ENCODE data around the gene WDR59. TPM values are rescaled to one million over a fixed set of nuclear protein-coding genes. Genes with fewer than 3 reads are reported as not detected.

WDR59 gene, protein sequence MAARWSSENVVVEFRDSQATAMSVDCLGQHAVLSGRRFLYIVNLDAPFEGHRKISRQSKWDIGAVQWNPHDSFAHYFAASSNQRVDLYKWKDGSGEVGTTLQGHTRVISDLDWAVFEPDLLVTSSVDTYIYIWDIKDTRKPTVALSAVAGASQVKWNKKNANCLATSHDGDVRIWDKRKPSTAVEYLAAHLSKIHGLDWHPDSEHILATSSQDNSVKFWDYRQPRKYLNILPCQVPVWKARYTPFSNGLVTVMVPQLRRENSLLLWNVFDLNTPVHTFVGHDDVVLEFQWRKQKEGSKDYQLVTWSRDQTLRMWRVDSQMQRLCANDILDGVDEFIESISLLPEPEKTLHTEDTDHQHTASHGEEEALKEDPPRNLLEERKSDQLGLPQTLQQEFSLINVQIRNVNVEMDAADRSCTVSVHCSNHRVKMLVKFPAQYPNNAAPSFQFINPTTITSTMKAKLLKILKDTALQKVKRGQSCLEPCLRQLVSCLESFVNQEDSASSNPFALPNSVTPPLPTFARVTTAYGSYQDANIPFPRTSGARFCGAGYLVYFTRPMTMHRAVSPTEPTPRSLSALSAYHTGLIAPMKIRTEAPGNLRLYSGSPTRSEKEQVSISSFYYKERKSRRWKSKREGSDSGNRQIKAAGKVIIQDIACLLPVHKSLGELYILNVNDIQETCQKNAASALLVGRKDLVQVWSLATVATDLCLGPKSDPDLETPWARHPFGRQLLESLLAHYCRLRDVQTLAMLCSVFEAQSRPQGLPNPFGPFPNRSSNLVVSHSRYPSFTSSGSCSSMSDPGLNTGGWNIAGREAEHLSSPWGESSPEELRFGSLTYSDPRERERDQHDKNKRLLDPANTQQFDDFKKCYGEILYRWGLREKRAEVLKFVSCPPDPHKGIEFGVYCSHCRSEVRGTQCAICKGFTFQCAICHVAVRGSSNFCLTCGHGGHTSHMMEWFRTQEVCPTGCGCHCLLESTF
- 11.9 and 13.4 TPM in 2 replicates for total RNA-seq

DNA sequence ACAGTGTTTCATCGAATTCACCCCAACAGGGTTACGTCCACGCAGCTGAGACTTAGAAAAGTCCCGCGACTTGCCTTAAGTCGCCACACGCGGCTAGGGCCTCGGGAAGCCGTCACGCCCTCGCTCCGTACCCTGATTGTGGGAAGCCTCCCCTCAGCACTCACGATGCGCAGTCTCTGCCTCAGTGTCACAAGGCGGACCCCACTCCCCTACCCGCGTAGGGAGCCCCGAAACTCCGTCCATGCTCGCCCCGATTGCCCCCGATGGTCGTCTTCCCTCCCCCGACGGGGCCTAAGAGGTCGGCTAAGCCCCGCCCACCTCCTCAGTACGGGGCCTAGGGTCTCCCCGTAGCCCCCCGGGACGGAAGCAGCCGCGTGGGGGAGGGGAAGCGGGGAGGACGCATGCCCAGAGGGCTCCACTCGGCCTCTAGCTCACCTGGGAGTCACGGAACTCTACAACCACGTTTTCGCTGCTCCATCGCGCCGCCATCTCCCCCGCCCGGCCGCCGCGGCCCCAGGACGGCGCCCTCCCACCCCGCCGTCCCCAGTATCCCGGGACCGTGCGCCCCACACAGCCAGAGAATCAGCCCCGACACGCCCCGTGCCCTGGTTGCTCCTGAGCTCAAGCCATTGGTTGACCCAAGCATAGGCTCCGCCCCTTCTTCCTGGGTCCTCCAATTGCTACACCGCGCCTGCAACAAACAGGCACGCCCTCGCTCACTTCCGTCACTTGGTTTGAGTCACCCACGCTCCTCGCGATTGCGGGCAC is at the start of gene WDR59:
WDR59 (minus strand) TSS at position 595 of the 768 bp plus-strand sequence; CDS start at position 489, 106 bp downstream.

DNA sequence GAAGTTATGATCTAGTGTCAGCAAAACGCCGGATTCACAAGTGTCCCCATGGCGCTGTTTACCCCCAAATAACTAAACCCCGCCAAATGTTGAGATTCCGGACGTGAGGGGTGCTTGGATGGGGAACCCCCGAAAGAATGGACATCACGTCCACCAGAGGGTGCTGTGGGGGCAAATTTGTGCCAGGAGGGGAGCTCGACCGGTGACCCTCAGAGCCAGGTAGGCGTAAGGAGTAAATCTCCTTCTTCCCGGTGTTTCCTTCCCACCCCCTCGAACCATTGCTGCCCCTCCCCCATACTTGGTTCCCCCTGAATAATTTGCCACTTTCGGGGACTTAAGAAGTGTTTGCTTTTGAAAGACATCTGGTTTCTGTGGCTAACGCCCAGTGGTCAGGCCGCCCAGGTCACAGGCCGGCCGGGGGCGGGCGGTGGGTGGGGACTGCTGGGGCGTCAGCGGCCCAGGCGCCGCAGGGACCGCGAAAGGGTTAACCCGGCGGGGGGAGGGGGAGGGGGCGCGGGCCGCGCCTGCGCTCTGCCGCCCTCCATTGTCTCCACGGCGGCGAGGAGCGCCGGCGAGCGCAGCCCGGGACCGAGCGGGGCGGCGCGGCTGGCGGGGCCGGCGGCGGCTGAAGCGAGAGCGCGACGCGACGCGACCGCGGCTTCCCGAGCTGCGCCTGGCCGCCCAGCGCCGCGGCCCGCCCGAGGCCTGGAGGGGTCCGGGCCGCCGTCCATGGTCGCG is 13.7 kb upstream of the WDR59 start, which contains the start of gene ZNRF1:
ZNRF1 (plus strand) TSS at position 544 of the 738 bp plus-strand sequence. CDS start 648 bp downstream, outside the sequence.

Other genes with a start within 250 kb of the WDR59 start
- gene FA2H, start 210.3 kb downstream of the WDR59 start, total RNA-seq: not detected in 2 replicates
- 9.0 and 10.8 TPM in 2 replicates for gene ZNRF1, start 13.9 kb upstream of the WDR59 start, total RNA-seq
- 0.34 and 0.65 TPM in 2 replicates for gene LDHD, start 131.7 kb upstream of the WDR59 start, total RNA-seq
- 9.0 and 10.0 TPM in 2 replicates for gene ZFP1, start 163.4 kb upstream of the WDR59 start, total RNA-seq
- gene CTRB2, start 222.0 kb upstream of the WDR59 start, total RNA-seq: not detected in 2 replicates
- gene CTRB1, start 233.9 kb upstream of the WDR59 start, total RNA-seq: not detected in 2 replicates